HG03064 (cell line): ENCODE measurements around the gene TCF20.

Experiments used
- ATAC-seq: cut with Tn5 transposase; IDR thresholded peaks from one replicate; pipeline ENCODE4 v1.9.1; 2021; ENCODE audit warnings: low read depth; ENCODE audit not compliant: unreplicated experiment

The TCF20 gene

GRCh38 chr22:42268852-42269410 is 1.5 kb downstream of the TCF20 start:
- ATAC-seq = no peak

GRCh38 chr22:42265321-42265720 is 5.1 kb downstream of the TCF20 start:
- no peak for ATAC-seq

GRCh38 chr22:42263944-42264343 is 6.5 kb downstream of the TCF20 start:
- ATAC-seq = no peak

GRCh38 chr22:42262964-42263363 is 7.5 kb downstream of the TCF20 start:
- no peak for ATAC-seq

- no peak for ATAC-seq
Observed at GRCh38 chr22:42261296-42261695, 9.2 kb downstream of the TCF20 start.

- ATAC-seq = no peak
Observed at GRCh38 chr22:42258126-42258525, 12.3 kb downstream of the TCF20 start.

- ATAC-seq = no peak
Observed at GRCh38 chr22:42257386-42257785, 13.1 kb downstream of the TCF20 start.

GRCh38 chr22:42256930-42257329 is 13.5 kb downstream of the TCF20 start:
- ATAC-seq = no peak

- no peak for ATAC-seq
Observed at GRCh38 chr22:42256220-42256619, 14.2 kb downstream of the TCF20 start.

GRCh38 chr22:42249831-42250230 is 20.6 kb downstream of the TCF20 start:
- no peak for ATAC-seq

GRCh38 chr22:42248995-42249394 is 21.5 kb downstream of the TCF20 start:
- no peak for ATAC-seq

GRCh38 chr22:42247596-42247995 is 22.9 kb downstream of the TCF20 start:
- ATAC-seq = no peak

- ATAC-seq = no peak
Observed at GRCh38 chr22:42243802-42244060, 26.7 kb downstream of the TCF20 start.

- ATAC-seq = no peak
Observed at GRCh38 chr22:42236848-42237247, 33.6 kb downstream of the TCF20 start.

GRCh38 chr22:42236268-42236667 is 34.2 kb downstream of the TCF20 start:
- ATAC-seq = no peak

GRCh38 chr22:42233879-42234278 is 36.6 kb downstream of the TCF20 start:
- no peak for ATAC-seq

- ATAC-seq = no peak
Observed at GRCh38 chr22:42231929-42232328, 38.5 kb downstream of the TCF20 start.

GRCh38 chr22:42229455-42230149 is 40.9 kb downstream of the TCF20 start:
- ATAC-seq = no peak

GRCh38 chr22:42228483-42228882 is 42.0 kb downstream of the TCF20 start:
- ATAC-seq = no peak

- ATAC-seq = no peak
Observed at GRCh38 chr22:42227435-42227834, 43.0 kb downstream of the TCF20 start.

- no peak for ATAC-seq
Observed at GRCh38 chr22:42225841-42226240, 44.6 kb downstream of the TCF20 start.

- ATAC-seq = no peak
Observed at GRCh38 chr22:42222140-42222539, 48.3 kb downstream of the TCF20 start.
